NB4 (cell line): ENCODE results near the gene FLT4.
"Not testable (repeated sequence)": the region's sequence is repeated elsewhere in the genome, so short reads cannot be mapped to it uniquely, and the experiment has no call there.

Experiments
- DNase-seq: peaks from one replicate; pipeline ENCODE4 v3.0.0; 2010; ENCODE audit warnings: low read depth
- H3K4me3 ChIP-seq: one replicate; pipeline ENCODE4 v1.5.1; 2011; ENCODE audit warnings: mild to moderate bottlenecking, low read depth, low read length, moderate library complexity
- CTCF ChIP-seq: IDR thresholded peaks from one replicate; pipeline ENCODE4 v1.5.1; 2012; ENCODE audit warnings: low read depth, low read length
- MYC ChIP-seq: IDR thresholded peaks from 2 replicates; pipeline ENCODE4 v1.6.1; 2011; ENCODE audit warnings: low read depth, low read length
- POLR2A ChIP-seq: IDR thresholded peaks from 2 replicates; pipeline ENCODE4 v1.6.1; 2011; ENCODE audit warnings: mild to moderate bottlenecking; ENCODE audit not compliant: insufficient read length; ENCODE audit errors: extremely low read depth
- TF ChIP-seq, protein P1 (sequence below): IDR thresholded peaks from 2 replicates; pipeline ENCODE4 v1.6.1; 2011; ENCODE audit warnings: low read depth, low read length

Gene FLT4

DNA sequence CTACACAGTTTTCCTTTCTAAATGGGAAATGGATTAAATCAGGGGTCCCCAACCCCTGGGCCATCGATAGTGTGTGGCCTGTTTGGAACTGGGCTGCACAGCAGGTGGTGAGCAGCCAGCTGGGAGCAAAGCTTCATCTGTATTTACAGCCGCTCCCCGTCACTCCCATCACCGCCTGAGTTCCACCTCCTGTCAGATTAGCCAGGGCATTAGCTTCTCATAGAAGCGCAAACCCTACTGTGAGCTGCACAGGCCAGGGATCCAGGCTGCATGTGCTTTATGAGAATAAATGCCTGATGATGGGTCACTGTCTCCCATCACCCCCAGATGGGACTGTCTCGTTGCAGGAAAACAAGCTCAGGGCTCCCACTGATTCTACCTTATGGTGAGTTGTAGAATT, 41.2 kb upstream of the FLT4 start:
- TF ChIP-seq MYC (no peak), CTCF (no peak), POLR2A (no peak)
- TF ChIP-seq, protein P1, sequence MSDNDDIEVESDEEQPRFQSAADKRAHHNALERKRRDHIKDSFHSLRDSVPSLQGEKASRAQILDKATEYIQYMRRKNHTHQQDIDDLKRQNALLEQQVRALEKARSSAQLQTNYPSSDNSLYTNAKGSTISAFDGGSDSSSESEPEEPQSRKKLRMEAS, result no peak
- no peak for DNase-seq
- no peak overlapping the region for H3K4me3 ChIP-seq

DNA sequence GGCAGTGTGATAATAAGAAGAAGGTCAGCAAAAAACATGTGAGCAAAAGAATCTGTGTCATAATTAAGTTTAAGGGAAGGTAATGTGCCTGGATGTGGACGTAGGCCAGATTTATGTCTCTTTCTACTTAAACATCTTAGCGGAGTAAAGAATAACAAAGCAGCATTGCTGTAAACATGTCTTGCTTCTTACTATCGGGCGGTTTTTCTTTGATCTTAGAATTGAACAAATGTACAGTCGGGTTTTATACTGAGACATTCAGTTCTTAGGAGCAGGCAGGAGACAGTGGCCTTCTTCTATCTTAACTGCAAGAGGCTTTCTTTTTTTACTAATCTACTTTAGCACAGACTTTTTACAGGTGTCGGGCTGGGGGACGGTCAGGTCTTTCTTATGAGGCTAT, 40.4 kb upstream of the FLT4 start:
- H3K4me3 ChIP-seq, result no peak overlapping the region
- DNase-seq, result no peak
- no peak for TF ChIP-seq POLR2A
- TF ChIP-seq, protein P1, result no peak
- no peak for TF ChIP-seq MYC
- TF ChIP-seq CTCF, result no peak

DNA sequence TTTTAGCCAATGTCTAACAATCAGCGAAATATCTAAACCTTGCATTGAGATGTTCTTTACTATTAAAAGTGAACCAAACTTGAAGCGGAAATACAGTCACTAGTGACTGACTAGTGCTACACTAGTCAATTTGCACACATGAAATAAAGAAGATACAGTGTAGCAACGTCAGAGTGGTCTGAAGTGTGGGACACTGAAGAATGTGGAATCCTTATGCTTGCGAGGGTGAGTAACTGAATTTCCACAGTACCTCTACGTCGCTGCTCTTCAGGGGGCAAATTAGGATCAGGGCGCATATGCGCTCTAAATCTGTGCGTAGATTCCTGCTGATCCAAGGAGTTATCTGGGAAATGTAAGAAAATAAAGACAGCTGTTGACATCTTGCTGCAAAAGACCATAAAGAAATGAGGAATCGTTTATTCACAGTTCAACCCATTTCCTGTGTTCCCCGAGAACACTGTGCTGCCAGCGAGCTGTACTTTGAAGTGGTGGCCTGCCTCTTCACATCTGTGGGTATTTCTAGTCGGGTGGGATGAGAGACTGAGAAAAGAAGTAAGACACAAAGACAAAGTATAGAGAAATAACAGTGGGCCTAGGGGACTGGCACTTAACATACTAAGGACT, 39.8 kb upstream of the FLT4 start:
- TF ChIP-seq, protein P1, result no peak
- TF ChIP-seq MYC (no peak), POLR2A (no peak), CTCF (no peak)
- no peak for DNase-seq
- H3K4me3 ChIP-seq, result no peak overlapping the region

DNA sequence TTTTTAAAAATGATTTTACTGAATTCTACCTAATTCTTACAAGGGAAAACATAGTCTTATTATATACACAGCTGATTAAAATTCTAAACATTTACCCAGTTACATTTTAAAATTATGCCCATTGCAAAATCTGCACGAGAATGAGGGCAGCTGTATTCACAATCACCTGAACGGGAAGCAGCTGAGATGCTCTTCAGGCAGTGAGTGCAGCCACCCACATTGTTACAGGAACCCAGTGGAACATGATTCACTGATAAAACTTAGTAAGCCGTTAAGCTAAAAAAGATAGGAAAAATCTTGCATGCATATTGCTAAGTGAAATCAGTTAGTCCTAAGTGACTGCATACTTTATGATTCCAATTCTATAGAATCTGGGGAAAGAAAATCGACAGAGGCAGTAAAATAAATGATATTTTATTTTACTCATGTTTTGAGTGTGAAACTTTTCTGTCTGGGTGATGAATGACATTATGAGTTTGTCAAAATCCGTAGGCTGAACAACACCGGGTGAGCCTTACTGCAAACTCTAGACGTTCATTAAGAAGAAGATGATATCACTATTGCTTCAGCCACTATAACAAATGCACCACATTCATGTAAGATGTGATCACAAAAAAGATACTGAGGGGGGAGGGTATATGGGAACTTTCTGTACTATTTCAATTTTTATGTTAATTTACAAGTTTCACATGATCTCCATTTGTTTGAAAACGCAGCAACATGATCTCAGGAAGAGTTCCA, 39.1 kb upstream of the FLT4 start:
- TF ChIP-seq MYC (no peak), POLR2A (no peak), CTCF (no peak)
- TF ChIP-seq, protein P1, result no peak
- DNase-seq, result no peak
- H3K4me3 ChIP-seq, result no peak overlapping the region

DNA sequence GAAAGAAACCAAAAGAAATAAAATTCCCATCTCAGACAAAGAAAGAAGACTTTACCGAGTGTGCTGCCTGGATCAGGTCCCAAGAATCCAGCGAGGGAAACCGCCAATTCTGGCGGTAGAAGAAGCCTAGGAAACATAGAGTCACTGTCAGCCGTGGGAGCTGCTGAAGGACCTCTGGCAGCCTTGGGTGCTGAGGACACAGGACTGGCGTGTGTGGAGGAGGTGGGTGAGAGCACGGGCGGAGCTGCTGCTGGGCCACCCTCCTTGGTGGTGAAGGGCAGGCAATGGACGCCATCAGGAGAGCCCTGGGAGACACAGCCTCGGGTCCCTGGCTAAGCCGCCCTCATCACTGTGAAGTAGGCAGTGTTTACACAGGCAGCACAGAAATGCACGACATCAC, 37.4 kb upstream of the FLT4 start:
- not testable (repeated sequence) for DNase-seq, H3K4me3 ChIP-seq

- no peak for TF ChIP-seq CTCF
- no peak for TF ChIP-seq POLR2A
- TF ChIP-seq, protein P1, result no peak
- TF ChIP-seq MYC, result no peak
- H3K4me3 ChIP-seq, result no peak overlapping the region
- DNase-seq, result no peak
Observed at GRCh38 chr5:180684623-180685161, 35.3 kb upstream of the FLT4 start.
